HT-29 (cell line): ENCODE measurements around the gene TBCD. TPM values are rescaled to one million over a fixed set of nuclear protein-coding genes. Genes with fewer than 3 reads are reported as not detected.

Experiments
- DNase-seq: peaks from one replicate; pipeline ENCODE4 v3.0.0-alpha.2; 2015; ENCODE audit warnings: low spot score
- total RNA-seq: library from RNA; depleted of rRNA; stranded (reverse); fragments of >200 nt; shearing (Covaris generic); gene quantifications from 2 replicates; pipeline ENCODE4 v1.2.3, GENCODE V29; 2014

TBCD gene
- total RNA-seq, 1 experiment from 2014 or later, result 72.0 TPM

GRCh38 chr17:82849076-82849945 is 97.4 kb downstream of the TBCD start:
- no peak for DNase-seq

GRCh38 chr17:82851381-82851780 is 99.5 kb downstream of the TBCD start:
- DNase-seq, result no peak

GRCh38 chr17:82854226-82854625 is 102.4 kb downstream of the TBCD start:
- DNase-seq, result no peak

- no peak for DNase-seq
Measured at GRCh38 chr17:82856361-82856760, 104.5 kb downstream of the TBCD start.

- peak; percentile 81 for DNase-seq
Measured at GRCh38 chr17:82858376-82859126, 106.7 kb downstream of the TBCD start.

GRCh38 chr17:82859431-82860403 is 107.9 kb downstream of the TBCD start:
- DNase-seq, result peak; percentile 60

GRCh38 chr17:82860606-82861392 is 108.9 kb downstream of the TBCD start:
- no peak for DNase-seq

GRCh38 chr17:82861393-82861775 is 109.5 kb downstream of the TBCD start:
- DNase-seq, result no peak

GRCh38 chr17:82862191-82862590 is 110.3 kb downstream of the TBCD start:
- DNase-seq, result no peak

- no peak for DNase-seq
Measured at GRCh38 chr17:82862737-82863382, 111.0 kb downstream of the TBCD start.

GRCh38 chr17:82863383-82863940 is 111.6 kb downstream of the TBCD start:
- DNase-seq, result no peak

- DNase-seq, result peak; percentile 30
Measured at GRCh38 chr17:82863941-82864712, 112.3 kb downstream of the TBCD start.

- DNase-seq, result no peak
Measured at GRCh38 chr17:82864713-82865248, 112.9 kb downstream of the TBCD start.

GRCh38 chr17:82865274-82865673 is 113.4 kb downstream of the TBCD start:
- DNase-seq, result no peak

GRCh38 chr17:82865774-82866395 is 114.0 kb downstream of the TBCD start:
- no peak for DNase-seq

GRCh38 chr17:82866590-82867191 is 114.8 kb downstream of the TBCD start:
- no peak for DNase-seq

GRCh38 chr17:82867763-82868325 is 116.0 kb downstream of the TBCD start:
- DNase-seq, result no peak

- no peak for DNase-seq
Measured at GRCh38 chr17:82868715-82869131, 116.9 kb downstream of the TBCD start.
